ENCODE results near the gene MTCL1. TPM values are rescaled to one million over a fixed set of nuclear protein-coding genes. Genes with fewer than 3 reads are reported as not detected.

Gene MTCL1
- total and polyA plus RNA-seq, 12 donors, result 0.43 to 12.5 (median 2.1) TPM

DNA sequence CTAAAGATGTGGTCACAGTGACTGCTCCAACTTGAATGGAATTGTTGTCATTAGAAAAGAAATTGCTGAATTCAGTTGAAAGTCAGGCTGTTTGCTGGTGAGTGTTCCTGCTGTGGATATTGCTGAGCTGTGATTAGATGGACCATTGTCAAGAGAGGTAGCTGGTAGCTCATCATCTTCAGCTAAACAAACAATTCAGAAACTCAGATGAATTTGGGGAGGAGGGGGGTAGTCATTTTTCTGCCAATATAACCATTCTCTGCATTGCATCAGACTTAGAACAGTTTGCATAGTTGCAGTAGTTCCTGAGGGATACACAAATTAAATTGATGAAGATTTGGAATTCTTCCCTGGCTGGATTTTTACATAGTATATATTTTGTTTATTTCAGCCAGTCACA is 108.3 kb downstream of the MTCL1 start:
- H3K27me3 ChIP-seq, result peaks cover 4% of the 10 kb centered on the region
- intact Hi-C loops (cut with DNase I), result no loop called here
- no peak overlapping the region for H3K27ac ChIP-seq
- DNase-seq, result no peak
- no peak overlapping the region for H3K4me3 ChIP-seq
- TF ChIP-seq POLR2A (IDR thresholded peaks at IDR 0.05), result no peak
- TF ChIP-seq, protein P1, sequence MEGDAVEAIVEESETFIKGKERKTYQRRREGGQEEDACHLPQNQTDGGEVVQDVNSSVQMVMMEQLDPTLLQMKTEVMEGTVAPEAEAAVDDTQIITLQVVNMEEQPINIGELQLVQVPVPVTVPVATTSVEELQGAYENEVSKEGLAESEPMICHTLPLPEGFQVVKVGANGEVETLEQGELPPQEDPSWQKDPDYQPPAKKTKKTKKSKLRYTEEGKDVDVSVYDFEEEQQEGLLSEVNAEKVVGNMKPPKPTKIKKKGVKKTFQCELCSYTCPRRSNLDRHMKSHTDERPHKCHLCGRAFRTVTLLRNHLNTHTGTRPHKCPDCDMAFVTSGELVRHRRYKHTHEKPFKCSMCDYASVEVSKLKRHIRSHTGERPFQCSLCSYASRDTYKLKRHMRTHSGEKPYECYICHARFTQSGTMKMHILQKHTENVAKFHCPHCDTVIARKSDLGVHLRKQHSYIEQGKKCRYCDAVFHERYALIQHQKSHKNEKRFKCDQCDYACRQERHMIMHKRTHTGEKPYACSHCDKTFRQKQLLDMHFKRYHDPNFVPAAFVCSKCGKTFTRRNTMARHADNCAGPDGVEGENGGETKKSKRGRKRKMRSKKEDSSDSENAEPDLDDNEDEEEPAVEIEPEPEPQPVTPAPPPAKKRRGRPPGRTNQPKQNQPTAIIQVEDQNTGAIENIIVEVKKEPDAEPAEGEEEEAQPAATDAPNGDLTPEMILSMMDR (IDR thresholded peaks at IDR 0.05), result no peak
- H3K36me3 ChIP-seq (replicated peaks in 1 of 2), result no peaks in the 10 kb centered on the region
- no peaks in the 10 kb centered on the region for H3K9me3 ChIP-seq (replicated peaks in 1 of 3)
- H3K4me1 ChIP-seq (replicated peaks in 1 of 2), result no peaks in the 10 kb centered on the region

DNA sequence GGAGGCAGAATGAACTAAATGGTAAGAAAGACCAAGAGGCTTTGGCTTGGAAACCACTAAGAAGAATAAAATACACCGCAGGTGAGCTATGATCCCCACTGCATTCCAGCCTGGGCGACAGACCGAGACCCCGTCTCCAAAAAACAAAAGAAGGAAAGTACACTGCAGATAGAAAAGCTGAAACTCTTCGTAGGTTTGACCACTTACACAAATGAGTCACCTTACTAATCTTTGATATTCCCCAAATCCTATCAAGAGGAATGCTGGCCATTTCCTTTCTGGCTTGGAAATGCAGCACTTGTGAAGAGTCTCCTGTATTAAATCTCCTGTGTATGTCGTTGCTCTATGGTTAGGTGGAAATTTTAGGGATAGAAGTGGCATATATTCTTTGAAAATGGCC is 108.8 kb downstream of the MTCL1 start:
- TF ChIP-seq, protein P1 (IDR thresholded peaks at IDR 0.05), result no peak
- TF ChIP-seq POLR2A (IDR thresholded peaks at IDR 0.05), result no peak
- intact Hi-C loops (cut with DNase I), result no loop called here
- DNase-seq, result no peak
- no peaks in the 10 kb centered on the region for H3K9me3 ChIP-seq (replicated peaks in 1 of 3)
- peaks cover 4% of the 10 kb centered on the region for H3K27me3 ChIP-seq
- no peaks in the 10 kb centered on the region for H3K4me1 ChIP-seq (replicated peaks in 1 of 2)
- no peak overlapping the region for H3K4me3 ChIP-seq
- no peaks in the 10 kb centered on the region for H3K36me3 ChIP-seq (replicated peaks in 1 of 2)
- 87 to 92% (median 89%) methylated on average over 6 of the region's 6 CpGs for WGBS, 4 donors
- no peak overlapping the region for H3K27ac ChIP-seq

DNA sequence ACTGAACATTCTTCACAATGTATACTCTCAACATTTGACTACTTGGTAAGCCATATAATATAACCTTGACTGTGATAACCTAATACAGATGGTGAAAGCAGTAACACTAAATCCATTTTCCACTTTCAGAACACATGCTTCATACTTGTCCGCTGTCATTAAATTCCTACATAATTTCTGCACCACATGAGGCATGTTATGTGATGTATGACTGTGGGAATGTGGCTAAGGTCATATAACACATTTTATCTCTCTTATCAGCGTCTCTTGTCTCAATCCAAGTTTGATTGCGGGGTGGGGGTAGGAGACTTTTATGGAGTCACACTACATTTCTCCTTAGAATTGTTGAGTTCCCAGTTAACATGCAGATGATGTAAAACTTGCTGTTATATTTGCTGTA is 110.9 kb downstream of the MTCL1 start:
- H3K9me3 ChIP-seq (replicated peaks in 1 of 3), result no peaks in the 10 kb centered on the region
- H3K36me3 ChIP-seq (replicated peaks in 1 of 2), result no peaks in the 10 kb centered on the region
- H3K4me1 ChIP-seq (replicated peaks in 1 of 2), result no peaks in the 10 kb centered on the region
- intact Hi-C loops (cut with DNase I), result no loop called here
- H3K4me3 ChIP-seq, result no peak overlapping the region
- no peak overlapping the region for H3K27ac ChIP-seq
- DNase-seq, result no peak
- H3K27me3 ChIP-seq, result peaks cover 4% of the 10 kb centered on the region
- WGBS, 4 donors, result 38 to 66% (median 49%) methylated on average over 3 of the region's 3 CpGs
- TF ChIP-seq, protein P1 (IDR thresholded peaks at IDR 0.05), result no peak
- no peak for TF ChIP-seq POLR2A (IDR thresholded peaks at IDR 0.05)

DNA sequence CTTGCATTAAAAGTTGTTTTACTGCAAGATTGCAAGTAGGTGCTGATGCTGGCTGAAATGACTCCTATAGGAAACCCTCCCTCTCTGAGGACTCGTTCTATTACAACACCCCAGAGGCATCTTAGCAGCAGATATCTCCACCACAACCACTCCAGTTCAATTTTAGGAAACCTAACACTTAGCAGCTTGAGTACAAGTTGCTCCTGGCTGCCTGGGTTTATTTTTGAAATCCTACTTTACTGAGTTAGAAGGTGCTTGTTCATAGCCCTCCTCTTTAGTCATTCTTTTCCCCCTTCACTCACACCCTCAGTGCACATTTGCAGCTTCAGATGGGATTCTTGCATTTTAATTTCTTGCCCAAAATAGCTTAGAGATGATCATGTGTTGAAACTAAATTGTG is 111.5 kb downstream of the MTCL1 start:
- no peak for DNase-seq
- no peak for TF ChIP-seq POLR2A (IDR thresholded peaks at IDR 0.05)
- TF ChIP-seq, protein P1 (IDR thresholded peaks at IDR 0.05), result no peak
- no peaks in the 10 kb centered on the region for H3K36me3 ChIP-seq (replicated peaks in 1 of 2)
- no peaks in the 10 kb centered on the region for H3K4me1 ChIP-seq (replicated peaks in 1 of 2)
- peaks cover 4% of the 10 kb centered on the region for H3K27me3 ChIP-seq
- H3K9me3 ChIP-seq (replicated peaks in 1 of 3), result no peaks in the 10 kb centered on the region
- no peak overlapping the region for H3K27ac ChIP-seq
- intact Hi-C loops (cut with DNase I), result no loop called here
- no peak overlapping the region for H3K4me3 ChIP-seq
- 13 to 38% (median 22%) methylated on average over 1 of the region's 1 CpG for WGBS, 4 donors

Data from adrenal gland (tissue), 12 donors.